H1 (cell line): ENCODE results near the gene TNIK. TPM values are rescaled to one million over a fixed set of nuclear protein-coding genes. Genes with fewer than 3 reads are reported as not detected.

Experiments
- CTCF ChIA-PET: fragments of 300-600 bp; sonication (Branson Sonifier 250); formaldehyde crosslinking; loops from one replicate; lab custom pipeline; 2021; ENCODE audit not compliant: partially characterized antibody; lab: Charles Lee
- POLR2A ChIA-PET: fragments of 300-600 bp; sonication (Branson Sonifier 250); formaldehyde crosslinking; loops from one replicate; lab custom pipeline; 2021; ENCODE audit warnings: inconsistent platforms; ENCODE audit not compliant: partially characterized antibody; lab: Charles Lee
- DNase-seq, 2 experiments: peaks; one replicate each; pipeline versions ENCODE4 v3.0.0 to v3.0.0-alpha.2; 2010 to 2022; ENCODE audit warnings: low spot score in 2 of 2, low read depth in 1 of 2, mixed read lengths in 1 of 2
- FAIRE-seq: peaks from 2 replicates; lab custom pipeline; 2011; peaks lifted over from hg19 to GRCh38; lab: Jason Lieb, UNC
- H2AFZ ChIP-seq: 2 replicates; pipeline ENCODE4 v1.8.1; 2012; ENCODE audit warnings: low read length, inconsistent platforms
- H2AK5ac ChIP-seq: 2 replicates; pipeline ENCODE4 v1.6.1; 2013; ENCODE audit warnings: low read depth, low read length
- H2BK120ac ChIP-seq: replicated peaks from 2 replicates; pipeline ENCODE3; 2013; ENCODE audit warnings: low read depth, low read length, inconsistent platforms
- H2BK12ac ChIP-seq: 2 replicates; pipeline ENCODE4 v1.6.1; 2013; ENCODE audit warnings: low read depth, low read length
- H2BK15ac ChIP-seq: 2 replicates; pipeline ENCODE4 v1.6.1; 2013; ENCODE audit warnings: low read length
- H2BK20ac ChIP-seq: 2 replicates; pipeline ENCODE4 v1.6.1; 2013; ENCODE audit warnings: low read length
- H2BK5ac ChIP-seq: 2 replicates; pipeline ENCODE4 v1.6.1; 2013; ENCODE audit warnings: low read depth, low read length
- H3K14ac ChIP-seq: 2 replicates; pipeline ENCODE4 v1.6.1; 2013; ENCODE audit warnings: inconsistent platforms; ENCODE audit not compliant: insufficient read length
- H3K18ac ChIP-seq: 2 replicates; pipeline ENCODE4 v1.6.1; 2013; ENCODE audit warnings: low read length; ENCODE audit errors: extremely low read depth
- H3K23ac ChIP-seq: 2 replicates; pipeline ENCODE4 v1.6.1; 2013; ENCODE audit warnings: inconsistent platforms; ENCODE audit not compliant: insufficient read length
- H3K23me2 ChIP-seq: 2 replicates; pipeline ENCODE4 v1.6.1; 2013; ENCODE audit warnings: low read depth, low read length
- H3K27ac ChIP-seq: 2 replicates; pipeline ENCODE4 v1.6.1; 2011; ENCODE audit warnings: low read depth, low read length, inconsistent platforms
- H3K27me3 ChIP-seq, 4 experiments: replicated peaks in 1 of 4; 1 replicate in 1 of 4; 2 replicates in 3 of 4; pipeline versions ENCODE4 v1.6.1 to v1.8.1; 2011 to 2013; ENCODE audit warnings: low read length in 3 of 4, mild to moderate bottlenecking in 3 of 4, inconsistent platforms in 2 of 4, mixed read lengths in 2 of 4, moderate library complexity in 1 of 4; ENCODE audit not compliant: control insufficient read depth in 3 of 4, insufficient read depth in 3 of 4; ENCODE audit errors: extremely low read depth in 1 of 4
- H3K36me3 ChIP-seq, 4 experiments: 2 replicates each; pipeline versions ENCODE4 v1.6.1 to v1.8.1; 2011 to 2013; ENCODE audit warnings: mild to moderate bottlenecking in 4 of 4, low read length in 3 of 4, moderate library complexity in 2 of 4, control low read depth in 1 of 4, inconsistent platforms in 1 of 4; ENCODE audit not compliant: insufficient read depth in 4 of 4, control insufficient read depth in 2 of 4
- H3K4ac ChIP-seq: replicated peaks from 2 replicates; pipeline ENCODE3; 2013; ENCODE audit warnings: low read length, low read depth, mixed read lengths, inconsistent platforms; ENCODE audit not compliant: insufficient read length
- H3K4me1 ChIP-seq, 4 experiments: replicated peaks in 1 of 4; 1 replicate in 1 of 4; 2 replicates in 3 of 4; pipeline versions ENCODE4 v1.6.1 to v1.8.1; 2011 to 2013; ENCODE audit warnings: low read length in 3 of 4, inconsistent platforms in 2 of 4, mixed read lengths in 1 of 4; ENCODE audit not compliant: insufficient read depth in 4 of 4, control insufficient read depth in 3 of 4
- H3K4me2 ChIP-seq, 2 experiments: 2 replicates each; pipeline versions ENCODE4 v1.6.1 to v1.8.1; 2011 to 2013; ENCODE audit warnings: low read depth in 2 of 2, low read length in 2 of 2, control low read depth in 1 of 2, inconsistent platforms in 1 of 2, mild to moderate bottlenecking in 1 of 2; ENCODE audit not compliant: insufficient read depth in 1 of 2
- H3K4me3 ChIP-seq, 4 experiments: fragments of 200-600, 300-600 bp in 1 of 4; sonication (generic), shearing (Covaris generic), sonication (Bioruptor Twin) in 1 of 4; 2 replicates each; pipeline versions ENCODE4 v1.5.1 to v1.8.1; 2011 to 2016; ENCODE audit warnings: low read length in 4 of 4, low read depth in 3 of 4, control low read depth in 2 of 4, inconsistent platforms in 2 of 4, mild to moderate bottlenecking in 2 of 4, mixed read lengths in 1 of 4, moderate library complexity in 1 of 4; ENCODE audit not compliant: insufficient read depth in 2 of 4; ENCODE audit errors: extremely low read depth in 1 of 4
- H3K56ac ChIP-seq: replicated peaks from 2 replicates; pipeline ENCODE3; 2013; ENCODE audit warnings: low read depth, mild to moderate bottlenecking, mixed read lengths, low read length, inconsistent platforms; ENCODE audit not compliant: insufficient read length
- H3K79me1 ChIP-seq: 2 replicates; pipeline ENCODE4 v1.6.1; 2013; ENCODE audit warnings: low read depth, low read length, control low read depth
- H3K79me2 ChIP-seq, 2 experiments: 2 replicates each; pipeline versions ENCODE4 v1.6.1 to v1.8.1; 2012 to 2013; ENCODE audit warnings: low read length in 2 of 2, mild to moderate bottlenecking in 2 of 2, inconsistent platforms in 1 of 2; ENCODE audit not compliant: insufficient read depth in 2 of 2, control insufficient read depth in 1 of 2
- H3K9ac ChIP-seq, 4 experiments: replicated peaks in 1 of 4; 1 replicate in 1 of 4; 2 replicates in 3 of 4; pipeline versions ENCODE4 v1.6.1 to v1.8.1; 2011 to 2013; ENCODE audit warnings: low read depth in 3 of 4, low read length in 3 of 4, control low read depth in 2 of 4, mild to moderate bottlenecking in 2 of 4, moderate library complexity in 2 of 4, inconsistent platforms in 1 of 4; ENCODE audit errors: extremely low read depth in 1 of 4
- H3K9me3 ChIP-seq, 2 experiments: 2 replicates each; pipeline versions ENCODE4 v1.6.1 to v1.8.1; 2012 to 2013; ENCODE audit warnings: mild to moderate bottlenecking in 2 of 2, moderate library complexity in 2 of 2, control low read depth in 1 of 2, inconsistent platforms in 1 of 2, low read depth in 1 of 2, low read length in 1 of 2, mixed read lengths in 1 of 2; ENCODE audit not compliant: insufficient read depth in 2 of 2
- H4K20me1 ChIP-seq, 2 experiments: replicated peaks in 1 of 2; 2 replicates each; pipeline versions ENCODE3 to v1.8.1; 2011 to 2013; ENCODE audit warnings: inconsistent platforms in 2 of 2, low read length in 2 of 2, mild to moderate bottlenecking in 1 of 2; ENCODE audit not compliant: insufficient read depth in 2 of 2, control insufficient read depth in 1 of 2
- H4K5ac ChIP-seq: 2 replicates; pipeline ENCODE4 v1.6.1; 2013; ENCODE audit warnings: low read length, low read depth, mixed read lengths, inconsistent platforms; ENCODE audit not compliant: insufficient read length
- H4K8ac ChIP-seq: 2 replicates; pipeline ENCODE4 v1.8.0; 2013; ENCODE audit warnings: mild to moderate bottlenecking, moderate library complexity, low read length, inconsistent platforms; ENCODE audit not compliant: insufficient read depth; ENCODE audit errors: extremely low read depth
- H4K91ac ChIP-seq: replicated peaks from 2 replicates; pipeline ENCODE3; 2013; ENCODE audit warnings: low read length, mixed read lengths, inconsistent platforms; ENCODE audit not compliant: insufficient read length
- CREB1 ChIP-seq: IDR thresholded peaks from 2 replicates; pipeline ENCODE4 v1.6.1; 2012; ENCODE audit warnings: inconsistent platforms
- EP300 ChIP-seq, 2 experiments: IDR thresholded peaks; 1 replicate in 1 of 2; 2 replicates in 1 of 2; pipeline ENCODE4 v1.6.1; 2011 to 2012; ENCODE audit warnings: low read depth in 2 of 2, low read length in 2 of 2, mild to moderate bottlenecking in 2 of 2, borderline replicate concordance in 1 of 2, inconsistent platforms in 1 of 2, moderate library complexity in 1 of 2
- GABPA ChIP-seq: IDR thresholded peaks from 2 replicates; pipeline ENCODE4 v1.6.1; 2011; ENCODE audit warnings: mild to moderate bottlenecking, low read length, moderate library complexity, borderline replicate concordance; ENCODE audit not compliant: insufficient read depth
- KDM5A ChIP-seq: fragments of 200-600 bp; IDR thresholded peaks from 2 replicates; pipeline ENCODE4 v1.7.1; 2012; ENCODE audit warnings: mild to moderate bottlenecking, low read length, inconsistent platforms, mixed read lengths
- SAP30 ChIP-seq: fragments of 300-600 bp; sonication (generic); IDR thresholded peaks from 2 replicates; pipeline ENCODE4 v1.7.1; 2012; ENCODE audit warnings: low read length, moderate library complexity, mild to moderate bottlenecking, inconsistent platforms; ENCODE audit not compliant: insufficient read depth, insufficient replicate concordance
- SP1 ChIP-seq: IDR thresholded peaks from 2 replicates; pipeline ENCODE4 v1.6.1; 2011; ENCODE audit warnings: low read depth, low read length
- ZNF274 ChIP-seq: IDR thresholded peaks from 2 replicates; pipeline ENCODE4 v1.7.0; 2012; ENCODE audit warnings: low read length, borderline replicate concordance; ENCODE audit errors: extremely low read depth
- WGBS, 2 experiments: shearing (Covaris generic) in 1 of 2; methylation state at CpG; one replicate each; pipeline versions ENCODE4 v1.1.6 to v1.1.7; 2013 to 2015; ENCODE audit warnings: low lambda C conversion rate in 2 of 2, mixed read lengths in 2 of 2, inconsistent platforms in 1 of 2, low coverage in 1 of 2, missing lambda C conversion rate in 1 of 2; ENCODE audit not compliant: insufficient replicate concordance in 2 of 2, insufficient coverage in 1 of 2, insufficient read length in 1 of 2; ENCODE audit errors: extremely low coverage in 1 of 2, missing lambda C conversion rate in 1 of 2; 5-methylcytosine and 5-hydroxymethylcytosine counted together
- polyA plus RNA-seq, 7 experiments: library from polyadenylated mRNA; depleted of rRNA in 3 of 7; stranded (reverse) in 5 of 7; unstranded in 2 of 7; fragments of >200 nt in 5 of 7; fragments of 200-250 nt in 2 of 7; gene quantifications; 1 replicate in 5 of 7; 2 replicates in 1 of 7; 4 replicates in 1 of 7; pipeline versions ENCODE4 v1.2.1 to v1.2.3, GENCODE V29; 2011 to 2013; ENCODE audit warnings: missing spikeins in 2 of 7, mixed read lengths in 2 of 7
- total RNA-seq: library from RNA; stranded (reverse); fragmentation: NEBNext Ultra II Directional; extraction: Animal tissue kit (Norgen Biotek cat#: 25700); gene quantifications from 2 replicates; pipeline ENCODE4 v1.2.1, GENCODE V29; 2021

TNIK gene
- total and polyA plus RNA-seq, 2 of the 8 experiments (the other 6 are each of a cell fraction or from before 2014, with no cell fraction given): 7.4 to 42.0 TPM

GRCh38 chr3:171340434-171340833, 119.8 kb downstream of the TNIK start:
- no peak overlapping the region for H3K9ac ChIP-seq
- H4K8ac ChIP-seq: no peak overlapping the region
- no peak overlapping the region for H3K56ac ChIP-seq
- H2BK12ac ChIP-seq: no peak overlapping the region
- H3K36me3 ChIP-seq: no peaks in the 10 kb centered on the region
- no peak overlapping the region for H2BK15ac ChIP-seq
- no peak overlapping the region for H2BK120ac ChIP-seq
- CTCF ChIA-PET: interaction anchor here (1.8 kb wide), 1 partner anchor 9 kb away, joined by 4 read pairs; no protein-coding TSS in a partner anchor
- H3K9me3 ChIP-seq: no peaks in the 10 kb centered on the region; a peak in 1 of 4 replicates
- no peak overlapping the region for H2AFZ ChIP-seq
- no peaks in the 10 kb centered on the region; the same call in 1 of the 2 replicates for H3K79me1 ChIP-seq
- no peak overlapping the region for H2BK20ac ChIP-seq
- H3K4me3 ChIP-seq: no peak overlapping the region
- FAIRE-seq (no peak), DNase-seq (no peak)
- no peak overlapping the region for H3K23ac ChIP-seq
- H3K4me1 ChIP-seq: peaks cover 0 to 3% (median 0%) of the 10 kb centered on the region in 4 experiments; a peak in 1 of 7 replicates
- H3K4ac ChIP-seq: no peak overlapping the region
- no peaks in the 10 kb centered on the region for H3K27me3 ChIP-seq
- H4K20me1 ChIP-seq: no peaks in the 10 kb centered on the region
- no peak overlapping the region for H4K91ac ChIP-seq
- no peak overlapping the region for H3K18ac ChIP-seq
- H3K79me2 ChIP-seq: peaks cover 0 to 23% of the 10 kb centered on the region in 2 experiments; a peak in 2 of 4 replicates
- TF ChIP-seq GABPA: no peak
- no peak for TF ChIP-seq EP300 (IDR thresholded peaks at IDR 0.05; ENCODE audit: borderline replicate concordance in 1 of 2, low read depth in 2 of 2, low read length in 2 of 2)
- no peak for TF ChIP-seq KDM5A
- no peak for TF ChIP-seq ZNF274
- no peak for TF ChIP-seq SP1
- TF ChIP-seq SAP30: no peak
- no peak for TF ChIP-seq CREB1
- WGBS, 2 experiments: 86% methylated on average over 4 of the region's 4 CpGs; no CpG with 5 or more reads in 1 of the 2 experiments
- POLR2A ChIA-PET: no interaction called here
- no peak overlapping the region for H4K5ac ChIP-seq
- no peak overlapping the region for H3K27ac ChIP-seq
- no peak overlapping the region for H2BK5ac ChIP-seq
- H3K14ac ChIP-seq: no peak overlapping the region
- no peak overlapping the region for H2AK5ac ChIP-seq
- no peaks in the 10 kb centered on the region for H3K23me2 ChIP-seq
- H3K4me2 ChIP-seq: no peak overlapping the region
